MM.1S (cell line): ENCODE data around the gene TM2D1.

Experiments used
- DNase-seq: peaks from one replicate; pipeline ENCODE4 v3.0.0-alpha.2; 2015
- H2AFZ ChIP-seq: fragments of 300-600 bp; sonication (generic); 2 replicates; pipeline ENCODE4 v1.6.0; 2016; ENCODE audit warnings: antibody characterized with exemption, low read length
- H3F3A ChIP-seq: fragments of 300-600 bp; sonication (generic); 2 replicates; pipeline ENCODE4 v1.6.1; 2016; ENCODE audit warnings: mild to moderate bottlenecking, antibody characterized with exemption, low read length, moderate library complexity, mixed read lengths; ENCODE audit not compliant: insufficient read depth
- H3K27ac ChIP-seq: fragments of 300-600 bp; sonication (generic); 2 replicates; pipeline ENCODE4 v1.5.1; 2016; ENCODE audit warnings: mild to moderate bottlenecking, low read length
- H3K27me3 ChIP-seq: fragments of 300-600 bp; sonication (generic); replicated peaks from 2 replicates; pipeline ENCODE4 v1.6.0; 2016; ENCODE audit warnings: low read length; ENCODE audit not compliant: insufficient read depth
- H3K36me3 ChIP-seq: fragments of 300-600 bp; sonication (generic); replicated peaks from 2 replicates; pipeline ENCODE4 v1.6.1; 2016; ENCODE audit warnings: mild to moderate bottlenecking, low read length, mixed read lengths; ENCODE audit not compliant: insufficient read depth
- H3K4me1 ChIP-seq: fragments of 300-600 bp; sonication (generic); 2 replicates; pipeline ENCODE4 v1.6.1; 2016; ENCODE audit warnings: low read length, mixed read lengths
- H3K4me2 ChIP-seq: fragments of 300-600 bp; sonication (generic); 2 replicates; pipeline ENCODE4 v1.6.0; 2016; ENCODE audit warnings: low read depth, low read length
- H3K4me3 ChIP-seq: fragments of 300-600 bp; sonication (generic); 2 replicates; pipeline ENCODE4 v1.5.1; 2016; ENCODE audit warnings: low read length, mixed read lengths
- H3K79me2 ChIP-seq: fragments of 300-600 bp; sonication (generic); 2 replicates; pipeline ENCODE4 v1.6.1; 2016; ENCODE audit warnings: mixed run types, low read length, mixed read lengths
- H3K9ac ChIP-seq: fragments of 300-600 bp; sonication (generic); 2 replicates; pipeline ENCODE4 v1.6.1; 2016; ENCODE audit warnings: low read length, mixed read lengths
- H3K9me2 ChIP-seq: fragments of 300-600 bp; sonication (generic); replicated peaks from 2 replicates; pipeline ENCODE4 v1.6.1; 2016; ENCODE audit warnings: mild to moderate bottlenecking, low read length, mixed read lengths; ENCODE audit not compliant: insufficient read depth
- H3K9me3 ChIP-seq: fragments of 300-600 bp; sonication (generic); replicated peaks from 2 replicates; pipeline ENCODE4 v1.6.1; 2016; ENCODE audit warnings: mild to moderate bottlenecking, low read length, mixed read lengths; ENCODE audit not compliant: insufficient read depth
- H4K20me1 ChIP-seq: fragments of 300-600 bp; sonication (generic); 2 replicates; pipeline ENCODE4 v1.6.1; 2016; ENCODE audit warnings: mild to moderate bottlenecking, low read length, moderate library complexity, mixed read lengths; ENCODE audit not compliant: insufficient read depth
- EZH2 ChIP-seq: fragments of 300-600 bp; sonication (generic); optimal IDR thresholded peaks from 2 replicates; pipeline ENCODE3; 2017; ENCODE audit warnings: low read depth, mild to moderate bottlenecking, antibody characterized with exemption, low read length, mixed read lengths
- EZH2phosphoT487 ChIP-seq: fragments of 300-600 bp; sonication (generic); IDR thresholded peaks from 2 replicates; pipeline ENCODE4 v1.6.1; 2018; ENCODE audit warnings: antibody characterized with exemption, low read length
- TF ChIP-seq, protein P1 (sequence below): fragments of 300-600 bp; sonication (generic); IDR thresholded peaks from 2 replicates; pipeline ENCODE4 v1.5.1; 2016; ENCODE audit warnings: antibody characterized with exemption, low read length, mixed read lengths

Gene TM2D1

DNA sequence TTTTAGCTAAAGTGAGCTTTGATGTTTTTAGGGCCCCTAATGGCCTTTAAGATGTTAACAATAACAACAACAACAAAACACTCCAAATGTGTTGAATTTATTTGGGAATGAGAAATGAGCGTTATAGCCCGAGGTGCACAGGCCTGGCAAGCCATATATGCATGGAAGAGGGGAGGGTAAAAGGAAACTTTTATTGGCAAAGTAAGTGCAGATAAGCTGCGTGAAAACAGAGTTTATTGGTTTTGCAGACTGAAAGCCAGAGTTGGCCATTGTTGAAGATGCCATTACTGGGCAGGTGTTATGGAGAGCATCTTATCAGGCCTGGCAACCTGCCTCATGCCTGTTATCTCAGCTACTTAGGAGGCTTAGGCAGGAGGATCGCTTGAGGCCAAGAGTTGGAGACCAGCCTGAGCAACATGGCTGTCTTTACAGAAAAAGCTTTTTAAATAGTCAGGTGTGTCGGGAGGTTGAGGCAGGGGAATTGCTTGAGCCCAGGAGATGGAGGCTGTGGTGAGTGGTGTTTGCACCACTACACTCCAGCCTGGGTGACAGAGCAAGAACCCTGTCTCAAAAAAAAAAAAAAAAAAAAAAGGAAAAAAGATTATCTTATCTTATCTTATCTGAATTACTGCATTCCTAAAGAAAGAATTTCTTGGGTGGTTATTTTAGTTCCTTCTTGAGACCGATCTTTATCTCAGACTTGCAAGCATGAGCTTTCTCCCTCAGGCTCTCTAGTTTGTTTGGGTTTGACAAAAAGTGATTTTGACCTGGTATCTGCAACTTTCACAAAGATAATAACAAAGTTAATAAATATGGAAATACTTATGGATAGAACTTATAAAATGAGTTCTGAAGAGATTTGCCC, 19.0 kb upstream of the TM2D1 start:
- Histone ChIP-seq H3K27me3 (no peaks in the 10 kb centered on the region), H3K9ac (no peak overlapping the region), H4K20me1 (no peaks in the 10 kb centered on the region), H2AFZ (no peak overlapping the region), H3K4me1 (no peaks in the 10 kb centered on the region), H3K79me2 (no peaks in the 10 kb centered on the region), H3F3A (peaks cover 9% of the 10 kb centered on the region; the same call in 1 of the 2 replicates), H3K27ac (no peak overlapping the region), H3K4me2 (no peak overlapping the region), H3K4me3 (no peak overlapping the region), H3K9me3 (no peaks in the 10 kb centered on the region), H3K36me3 (no peaks in the 10 kb centered on the region), H3K9me2 (no peaks in the 10 kb centered on the region)
- TF ChIP-seq EZH2 (no peak), EZH2phosphoT487 (no peak)
- TF ChIP-seq, protein P1, sequence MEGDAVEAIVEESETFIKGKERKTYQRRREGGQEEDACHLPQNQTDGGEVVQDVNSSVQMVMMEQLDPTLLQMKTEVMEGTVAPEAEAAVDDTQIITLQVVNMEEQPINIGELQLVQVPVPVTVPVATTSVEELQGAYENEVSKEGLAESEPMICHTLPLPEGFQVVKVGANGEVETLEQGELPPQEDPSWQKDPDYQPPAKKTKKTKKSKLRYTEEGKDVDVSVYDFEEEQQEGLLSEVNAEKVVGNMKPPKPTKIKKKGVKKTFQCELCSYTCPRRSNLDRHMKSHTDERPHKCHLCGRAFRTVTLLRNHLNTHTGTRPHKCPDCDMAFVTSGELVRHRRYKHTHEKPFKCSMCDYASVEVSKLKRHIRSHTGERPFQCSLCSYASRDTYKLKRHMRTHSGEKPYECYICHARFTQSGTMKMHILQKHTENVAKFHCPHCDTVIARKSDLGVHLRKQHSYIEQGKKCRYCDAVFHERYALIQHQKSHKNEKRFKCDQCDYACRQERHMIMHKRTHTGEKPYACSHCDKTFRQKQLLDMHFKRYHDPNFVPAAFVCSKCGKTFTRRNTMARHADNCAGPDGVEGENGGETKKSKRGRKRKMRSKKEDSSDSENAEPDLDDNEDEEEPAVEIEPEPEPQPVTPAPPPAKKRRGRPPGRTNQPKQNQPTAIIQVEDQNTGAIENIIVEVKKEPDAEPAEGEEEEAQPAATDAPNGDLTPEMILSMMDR, result no peak
- DNase-seq, result no peak

DNA sequence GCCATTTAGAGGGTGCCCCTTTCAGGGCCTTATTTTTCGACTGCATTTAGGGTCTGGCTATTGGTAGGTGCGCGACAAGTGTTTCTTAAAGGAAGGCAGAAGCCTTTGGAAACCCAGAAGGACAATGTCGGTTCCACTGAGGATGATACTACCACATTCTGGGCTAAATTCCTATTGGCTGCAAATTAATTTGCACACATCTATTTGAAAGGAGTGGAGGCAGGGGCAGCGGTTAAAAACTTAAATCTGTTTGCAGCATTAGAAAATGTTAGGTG, 18.4 kb upstream of the TM2D1 start:
- no peaks in the 10 kb centered on the region for H3K9me2 ChIP-seq
- H3K4me2 ChIP-seq, result no peak overlapping the region
- no peaks in the 10 kb centered on the region for H3K9me3 ChIP-seq
- TF ChIP-seq, protein P1, result no peak
- TF ChIP-seq EZH2 (no peak), EZH2phosphoT487 (no peak)
- no peaks in the 10 kb centered on the region for H3K79me2 ChIP-seq
- H3K27me3 ChIP-seq, result no peaks in the 10 kb centered on the region
- H3K27ac ChIP-seq, result no peak overlapping the region
- H3K36me3 ChIP-seq, result no peaks in the 10 kb centered on the region
- no peaks in the 10 kb centered on the region for H3K4me1 ChIP-seq
- H3K4me3 ChIP-seq, result no peak overlapping the region
- no peaks in the 10 kb centered on the region for H4K20me1 ChIP-seq
- no peak overlapping the region for H3K9ac ChIP-seq
- H3F3A ChIP-seq, result peaks cover 9% of the 10 kb centered on the region; the same call in 1 of the 2 replicates
- no peak overlapping the region for H2AFZ ChIP-seq
- no peak for DNase-seq

DNA sequence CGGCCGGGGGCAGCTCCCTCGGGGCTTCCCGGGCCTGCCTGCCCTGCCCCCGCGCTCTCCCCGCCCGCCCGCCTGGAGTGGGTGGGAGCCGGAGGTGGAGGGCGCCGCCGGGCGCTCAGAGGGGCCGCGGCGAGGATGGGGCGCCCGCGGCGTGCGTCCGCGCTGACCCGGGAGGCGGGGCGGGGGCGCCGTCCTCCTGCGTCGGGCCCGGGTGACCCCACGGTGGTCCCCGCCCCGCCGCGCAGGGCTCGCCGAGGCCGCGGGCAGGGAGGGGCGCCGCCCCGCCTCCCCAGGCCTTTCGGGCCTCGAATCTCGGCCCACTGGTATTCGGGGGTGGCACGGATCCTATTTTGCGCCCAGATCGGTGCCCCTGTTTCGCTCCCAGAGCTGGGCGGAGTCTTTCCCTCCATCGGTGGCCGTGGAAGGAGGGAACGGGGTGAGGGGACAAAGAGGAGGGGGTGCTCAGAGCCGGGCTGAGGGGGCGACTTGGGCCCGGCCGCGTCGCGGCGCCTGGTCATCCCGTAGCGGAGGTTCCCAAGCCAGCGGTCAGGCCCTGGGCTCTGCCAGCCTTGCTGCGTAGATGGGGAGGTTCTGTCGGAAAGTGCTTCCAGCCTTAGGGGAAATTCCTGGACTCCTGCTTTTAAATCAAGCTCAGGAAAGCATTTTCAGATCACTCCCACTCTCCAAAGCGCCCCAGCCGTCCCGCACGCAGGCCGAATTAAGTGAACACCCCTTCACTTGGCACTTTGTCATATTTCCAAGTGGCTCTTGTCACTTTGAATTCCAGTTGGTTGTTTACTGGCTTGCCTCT, 17.9 kb upstream of the TM2D1 start:
- H3K27me3 ChIP-seq, result no peaks in the 10 kb centered on the region
- no peaks in the 10 kb centered on the region for H3K4me1 ChIP-seq
- H3F3A ChIP-seq, result peaks cover 9% of the 10 kb centered on the region; the same call in 1 of the 2 replicates
- H3K4me2 ChIP-seq, result peak overlapping the region; percentile 92; the same call in 1 of the 2 replicates
- DNase-seq, result no peak
- peak overlapping the region; percentile 40; the same call in 1 of the 2 replicates for H3K9ac ChIP-seq
- no peaks in the 10 kb centered on the region for H3K79me2 ChIP-seq
- TF ChIP-seq EZH2phosphoT487, result no peak
- no peaks in the 10 kb centered on the region for H4K20me1 ChIP-seq
- H3K36me3 ChIP-seq, result no peaks in the 10 kb centered on the region
- H3K9me2 ChIP-seq, result no peaks in the 10 kb centered on the region
- peak overlapping the region; percentile 80 for H3K4me3 ChIP-seq
- H2AFZ ChIP-seq, result peak overlapping the region; percentile 89
- H3K27ac ChIP-seq, result no peak overlapping the region
- no peaks in the 10 kb centered on the region for H3K9me3 ChIP-seq
